ENCODE data around the gene RIBC1. TPM values are rescaled to one million over a fixed set of nuclear protein-coding genes. Genes with fewer than 3 reads are reported as not detected.

Gene RIBC1
- total RNA-seq, 1 experiment from 2014 or later, result 0.88 TPM

DNA sequence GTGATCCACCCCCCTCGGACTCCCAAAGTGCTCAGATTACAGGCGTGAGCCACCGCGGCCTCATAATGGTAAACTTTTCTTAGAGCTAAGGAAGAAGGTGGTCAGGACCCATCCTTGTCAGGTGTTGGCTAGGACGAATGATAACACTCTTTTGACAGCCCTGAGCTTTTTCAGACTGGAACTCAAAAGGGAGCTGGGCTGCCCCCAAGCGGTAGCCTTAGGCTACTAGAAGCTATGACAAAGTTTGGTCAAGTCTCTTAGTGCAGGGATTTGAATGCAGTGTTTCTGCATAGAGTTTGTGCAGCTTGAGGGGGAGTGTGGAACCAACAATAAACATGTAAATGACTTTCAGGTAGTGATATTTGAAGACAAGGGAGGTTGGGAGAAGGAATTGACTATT is 23.3 kb downstream of the RIBC1 start:
- ChIA-PET POLR2A (interaction anchor here (0.5 to 0.8 kb wide), 2 partner anchors 23 to 220 kb away, joined by 3 to 4 read pairs; partner anchors contain the start of gene RIBC1), CTCF (interaction anchor here (0.8 to 1.3 kb wide), 6 partner anchors 10 to 131 kb away, joined by 3 to 10 read pairs (median 4); partner anchors contain the start of genes RIBC1 and SMC1A)
- Histone ChIP-seq H3K4me3 (ENCODE audit: low read depth, low read length) (no peak overlapping the region), H3K4me1 (no peaks in the 10 kb centered on the region), H3K9me3 (no peaks in the 10 kb centered on the region), H3K36me3 (ENCODE audit: control insufficient read depth, insufficient read depth, low read length) (no peaks in the 10 kb centered on the region), H3K27me3 (replicated peaks; ENCODE audit: control insufficient read depth, insufficient read depth, low read length) (no peaks in the 10 kb centered on the region)
- no peaks in the 10 kb centered on the region for H3K9me3 Mint-ChIP-seq (ENCODE audit: unreplicated experiment)
- intact Hi-C loops (cut with micrococcal nuclease; ENCODE audit: unreplicated experiment), result no loop called here
- H3K4me3 Mint-ChIP-seq (ENCODE audit: unreplicated experiment), result no peak overlapping the region
- H3K27me3 Mint-ChIP-seq (ENCODE audit: insufficient read depth, unreplicated experiment), result no peaks in the 10 kb centered on the region
- no peaks in the 10 kb centered on the region for H3K4me1 Mint-ChIP-seq (ENCODE audit: low read depth, unreplicated experiment)
- no peak overlapping the region for H3K27ac Mint-ChIP-seq (ENCODE audit: unreplicated experiment)
- peak; percentile 31 to 47 for DNase-seq
- H3K36me3 Mint-ChIP-seq (ENCODE audit: insufficient read depth, unreplicated experiment), result no peaks in the 10 kb centered on the region
- BruUV-seq (replicated peaks), result no TSS peak
- TF ChIP-seq, protein P1, sequence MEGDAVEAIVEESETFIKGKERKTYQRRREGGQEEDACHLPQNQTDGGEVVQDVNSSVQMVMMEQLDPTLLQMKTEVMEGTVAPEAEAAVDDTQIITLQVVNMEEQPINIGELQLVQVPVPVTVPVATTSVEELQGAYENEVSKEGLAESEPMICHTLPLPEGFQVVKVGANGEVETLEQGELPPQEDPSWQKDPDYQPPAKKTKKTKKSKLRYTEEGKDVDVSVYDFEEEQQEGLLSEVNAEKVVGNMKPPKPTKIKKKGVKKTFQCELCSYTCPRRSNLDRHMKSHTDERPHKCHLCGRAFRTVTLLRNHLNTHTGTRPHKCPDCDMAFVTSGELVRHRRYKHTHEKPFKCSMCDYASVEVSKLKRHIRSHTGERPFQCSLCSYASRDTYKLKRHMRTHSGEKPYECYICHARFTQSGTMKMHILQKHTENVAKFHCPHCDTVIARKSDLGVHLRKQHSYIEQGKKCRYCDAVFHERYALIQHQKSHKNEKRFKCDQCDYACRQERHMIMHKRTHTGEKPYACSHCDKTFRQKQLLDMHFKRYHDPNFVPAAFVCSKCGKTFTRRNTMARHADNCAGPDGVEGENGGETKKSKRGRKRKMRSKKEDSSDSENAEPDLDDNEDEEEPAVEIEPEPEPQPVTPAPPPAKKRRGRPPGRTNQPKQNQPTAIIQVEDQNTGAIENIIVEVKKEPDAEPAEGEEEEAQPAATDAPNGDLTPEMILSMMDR (IDR thresholded peaks at IDR 0.05; ENCODE audit: insufficient read depth in 1 of 2, low read depth in 1 of 2, low read length in 1 of 2, severe bottlenecking in 1 of 2, unreplicated experiment in 1 of 2), result peak; percentile 32 to 55

- no peak for DNase-seq
- no peaks in the 10 kb centered on the region for H3K36me3 ChIP-seq (ENCODE audit: control insufficient read depth, insufficient read depth, low read length)
- H3K9me3 ChIP-seq, result no peaks in the 10 kb centered on the region
- no peaks in the 10 kb centered on the region for H3K27me3 ChIP-seq (replicated peaks; ENCODE audit: control insufficient read depth, insufficient read depth, low read length)
- no peak overlapping the region for H3K4me3 ChIP-seq (ENCODE audit: low read depth, low read length)
- ChIA-PET POLR2A (no interaction called here), CTCF (no interaction called here)
- H3K9me3 Mint-ChIP-seq (ENCODE audit: unreplicated experiment), result no peaks in the 10 kb centered on the region
- H3K4me3 Mint-ChIP-seq (ENCODE audit: unreplicated experiment), result no peak overlapping the region
- no TSS peak for BruUV-seq (replicated peaks)
- H3K36me3 Mint-ChIP-seq (ENCODE audit: insufficient read depth, unreplicated experiment), result no peaks in the 10 kb centered on the region
- H3K4me1 ChIP-seq, result no peaks in the 10 kb centered on the region
- H3K4me1 Mint-ChIP-seq (ENCODE audit: low read depth, unreplicated experiment), result no peaks in the 10 kb centered on the region
- TF ChIP-seq, protein P1 (IDR thresholded peaks at IDR 0.05; ENCODE audit: insufficient read depth in 1 of 2, low read depth in 1 of 2, low read length in 1 of 2, severe bottlenecking in 1 of 2, unreplicated experiment in 1 of 2), result no peak
- intact Hi-C loops (cut with micrococcal nuclease; ENCODE audit: unreplicated experiment), result no loop called here
- H3K27me3 Mint-ChIP-seq (ENCODE audit: insufficient read depth, unreplicated experiment), result no peaks in the 10 kb centered on the region
- no peak overlapping the region for H3K27ac Mint-ChIP-seq (ENCODE audit: unreplicated experiment)
These were observed 24.8 kb downstream of the RIBC1 start for GRCh38 chrX:53447441-53447840.

- Histone ChIP-seq H3K36me3 (ENCODE audit: control insufficient read depth, insufficient read depth, low read length) (no peaks in the 10 kb centered on the region), H3K4me1 (no peaks in the 10 kb centered on the region), H3K9me3 (no peaks in the 10 kb centered on the region), H3K4me3 (ENCODE audit: low read depth, low read length) (no peak overlapping the region), H3K27me3 (replicated peaks; ENCODE audit: control insufficient read depth, insufficient read depth, low read length) (no peaks in the 10 kb centered on the region)
- H3K9me3 Mint-ChIP-seq (ENCODE audit: unreplicated experiment), result no peaks in the 10 kb centered on the region
- no peaks in the 10 kb centered on the region for H3K36me3 Mint-ChIP-seq (ENCODE audit: insufficient read depth, unreplicated experiment)
- H3K27ac Mint-ChIP-seq (ENCODE audit: unreplicated experiment), result no peak overlapping the region
- no TSS peak for BruUV-seq (replicated peaks)
- POLR2A ChIA-PET, result no interaction called here
- H3K4me3 Mint-ChIP-seq (ENCODE audit: unreplicated experiment), result no peak overlapping the region
- intact Hi-C loops (cut with micrococcal nuclease; ENCODE audit: unreplicated experiment), result no loop called here
- H3K27me3 Mint-ChIP-seq (ENCODE audit: insufficient read depth, unreplicated experiment), result no peaks in the 10 kb centered on the region
- CTCF ChIA-PET, result no interaction called here
- TF ChIP-seq, protein P1 (IDR thresholded peaks at IDR 0.05; ENCODE audit: insufficient read depth in 1 of 2, low read depth in 1 of 2, low read length in 1 of 2, severe bottlenecking in 1 of 2, unreplicated experiment in 1 of 2), result no peak
- no peak for DNase-seq
- no peaks in the 10 kb centered on the region for H3K4me1 Mint-ChIP-seq (ENCODE audit: low read depth, unreplicated experiment)
These were observed 27.0 kb downstream of the RIBC1 start for GRCh38 chrX:53449632-53450031.
